B cell (primary cell): ENCODE measurements around the gene TSPAN31.

Experiments
- EZH2 ChIP-seq: IDR thresholded peaks from 2 replicates; pipeline ENCODE4 v1.6.1; 2012; ENCODE audit warnings: borderline replicate concordance, low read depth, mild to moderate bottlenecking, moderate library complexity, low read length; ENCODE audit not compliant: insufficient read depth, poor library complexity, severe bottlenecking
- TF ChIP-seq, protein P1 (sequence below): fragments of 200-600 bp; IDR thresholded peaks from one replicate; pipeline ENCODE4 v1.8.0; 2022; ENCODE audit warnings: antibody characterized with exemption, mild to moderate bottlenecking

DNA sequence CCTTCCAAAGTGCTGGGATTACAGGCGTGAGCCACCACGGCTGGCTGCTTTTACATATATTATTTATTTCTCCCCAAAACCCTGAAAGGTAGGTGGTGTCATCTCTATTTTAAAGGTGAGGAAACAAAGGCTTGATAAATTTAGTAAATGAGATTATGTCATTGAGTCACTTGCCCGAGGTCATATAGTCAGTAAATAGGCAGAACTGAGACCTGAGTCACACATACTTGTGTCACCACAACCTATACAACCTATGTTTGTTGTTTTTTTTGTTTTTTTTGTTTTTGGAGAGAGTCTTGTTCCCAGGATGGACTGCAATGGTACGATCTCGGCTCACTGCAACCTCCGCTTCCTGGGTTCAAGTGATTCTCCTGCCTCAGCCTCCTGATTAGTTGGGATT, 50.5 kb downstream of the TSPAN31 start:
- TF ChIP-seq, protein P1, sequence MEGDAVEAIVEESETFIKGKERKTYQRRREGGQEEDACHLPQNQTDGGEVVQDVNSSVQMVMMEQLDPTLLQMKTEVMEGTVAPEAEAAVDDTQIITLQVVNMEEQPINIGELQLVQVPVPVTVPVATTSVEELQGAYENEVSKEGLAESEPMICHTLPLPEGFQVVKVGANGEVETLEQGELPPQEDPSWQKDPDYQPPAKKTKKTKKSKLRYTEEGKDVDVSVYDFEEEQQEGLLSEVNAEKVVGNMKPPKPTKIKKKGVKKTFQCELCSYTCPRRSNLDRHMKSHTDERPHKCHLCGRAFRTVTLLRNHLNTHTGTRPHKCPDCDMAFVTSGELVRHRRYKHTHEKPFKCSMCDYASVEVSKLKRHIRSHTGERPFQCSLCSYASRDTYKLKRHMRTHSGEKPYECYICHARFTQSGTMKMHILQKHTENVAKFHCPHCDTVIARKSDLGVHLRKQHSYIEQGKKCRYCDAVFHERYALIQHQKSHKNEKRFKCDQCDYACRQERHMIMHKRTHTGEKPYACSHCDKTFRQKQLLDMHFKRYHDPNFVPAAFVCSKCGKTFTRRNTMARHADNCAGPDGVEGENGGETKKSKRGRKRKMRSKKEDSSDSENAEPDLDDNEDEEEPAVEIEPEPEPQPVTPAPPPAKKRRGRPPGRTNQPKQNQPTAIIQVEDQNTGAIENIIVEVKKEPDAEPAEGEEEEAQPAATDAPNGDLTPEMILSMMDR = no peak
- TF ChIP-seq EZH2 = no peak
